Measurements from ENCODE around the gene SNRPA. TPM values are rescaled to one million over a fixed set of nuclear protein-coding genes. Genes with fewer than 3 reads are reported as not detected.

Gene SNRPA
- total RNA-seq, 1 experiment from 2014 or later, result 225 TPM

- Histone ChIP-seq H3K79me2 (ENCODE audit: insufficient read depth, low read length) (no peaks in the 10 kb centered on the region), H3K14ac (ENCODE audit: insufficient read depth, low read length) (no peak overlapping the region), H4K91ac (ENCODE audit: insufficient read length, low read depth, low read length) (no peak overlapping the region), H3K27me3 (ENCODE audit: insufficient read depth, low read length) (no peaks in the 10 kb centered on the region), H2BK15ac (ENCODE audit: low read depth, low read length) (no peak overlapping the region), H3K23ac (ENCODE audit: insufficient read length, low read depth, low read length) (no peak overlapping the region), H2AFZ (ENCODE audit: low read length) (no peak overlapping the region), H3K4ac (ENCODE audit: low read depth, low read length) (no peak overlapping the region), H4K8ac (replicated peaks; ENCODE audit: insufficient read length, low read depth, low read length) (no peak overlapping the region), H3K9me3 (ENCODE audit: control insufficient read depth, low read depth, low read length) (no peaks in the 10 kb centered on the region), H3K27ac (ENCODE audit: insufficient read length, low read depth, low read length) (no peak overlapping the region), H3K56ac (ENCODE audit: insufficient read length, low read depth, low read length) (no peak overlapping the region), H2BK5ac (ENCODE audit: insufficient read length, low read length) (no peak overlapping the region), H4K5ac (ENCODE audit: insufficient read length, low read depth, low read length) (no peak overlapping the region), H3T11ph (ENCODE audit: low read length) (no peak overlapping the region), H3K9ac (ENCODE audit: extremely low read depth, insufficient read length, low read length) (no peak overlapping the region), H3K79me1 (ENCODE audit: insufficient read depth, low read depth, low read length, poor library complexity, severe bottlenecking) (no peaks in the 10 kb centered on the region), H3K18ac (ENCODE audit: insufficient read length, low read depth, low read length) (no peak overlapping the region), H4K20me1 (ENCODE audit: control insufficient read depth, insufficient read depth, insufficient read length) (no peaks in the 10 kb centered on the region), H2BK20ac (ENCODE audit: low read depth, low read length, poor library complexity, severe bottlenecking) (no peak overlapping the region), H3K4me2 (ENCODE audit: insufficient read depth, insufficient read length, low read length) (no peak overlapping the region), H2BK120ac (ENCODE audit: low read depth, low read length, poor library complexity, severe bottlenecking) (no peak overlapping the region), H3K4me1 (ENCODE audit: insufficient read depth, low read length) (no peaks in the 10 kb centered on the region), H3K23me2 (ENCODE audit: insufficient read length, low read depth, low read length, poor library complexity, severe bottlenecking) (no peaks in the 10 kb centered on the region), H2BK12ac (ENCODE audit: insufficient read length, low read depth, low read length) (no peak overlapping the region), H2AK5ac (ENCODE audit: insufficient read length, low read length) (no peak overlapping the region)
- peak overlapping the region in 2 of 3 experiments; percentile 22 to 63; a peak in 2 of 7 replicates for H3K27ac Mint-ChIP-seq
- peaks cover 3 to 4% of the 10 kb centered on the region in 2 experiments for H3K4me1 Mint-ChIP-seq
- no peak for DNase-seq
- WGBS (ENCODE audit: extremely low coverage, insufficient read length, low lambda C conversion rate), result no CpG with 5 or more reads among the region's 22 CpGs
- H3K27me3 Mint-ChIP-seq (ENCODE audit: low read depth), result no peaks in the 10 kb centered on the region
- peaks cover 6 to 49% (median 39%) of the 10 kb centered on the region in 3 experiments; a peak in 6 of 7 replicates for H3K36me3 Mint-ChIP-seq (ENCODE audit: insufficient read depth in 1 of 3, low read depth in 3 of 3)
- TF ChIP-seq CTCF (conservative IDR thresholded peaks at IDR 0.05), result no peak
- no peaks in the 10 kb centered on the region for H3K9me3 Mint-ChIP-seq
- H3K4me3 Mint-ChIP-seq, result no peak overlapping the region; a peak in 1 of 5 replicates
These were observed 11.8 kb upstream of the SNRPA start for GRCh38 chr19:40739030-40739839.
